Measurements from ENCODE around the gene ACER3.

DNA sequence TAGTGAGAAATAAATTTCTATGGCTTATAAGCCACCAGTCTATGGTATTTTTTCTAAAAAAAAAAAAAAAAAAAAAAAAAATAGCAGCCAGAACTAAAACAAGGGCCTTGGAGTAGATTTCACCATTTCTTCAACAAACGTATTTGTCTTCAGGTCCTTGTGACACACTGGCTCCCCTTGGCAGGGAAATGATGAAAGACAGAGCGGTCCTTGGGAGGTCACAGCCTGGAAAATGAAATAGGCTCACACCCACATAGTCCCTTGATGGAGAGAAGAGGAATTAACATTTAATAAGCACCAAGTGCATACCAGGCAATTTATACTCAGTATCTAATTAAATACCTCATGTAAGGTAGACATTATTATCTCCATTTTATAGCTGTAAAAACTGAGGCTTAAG, 25.7 kb upstream of the ACER3 start:
- TF ChIP-seq, protein P1, sequence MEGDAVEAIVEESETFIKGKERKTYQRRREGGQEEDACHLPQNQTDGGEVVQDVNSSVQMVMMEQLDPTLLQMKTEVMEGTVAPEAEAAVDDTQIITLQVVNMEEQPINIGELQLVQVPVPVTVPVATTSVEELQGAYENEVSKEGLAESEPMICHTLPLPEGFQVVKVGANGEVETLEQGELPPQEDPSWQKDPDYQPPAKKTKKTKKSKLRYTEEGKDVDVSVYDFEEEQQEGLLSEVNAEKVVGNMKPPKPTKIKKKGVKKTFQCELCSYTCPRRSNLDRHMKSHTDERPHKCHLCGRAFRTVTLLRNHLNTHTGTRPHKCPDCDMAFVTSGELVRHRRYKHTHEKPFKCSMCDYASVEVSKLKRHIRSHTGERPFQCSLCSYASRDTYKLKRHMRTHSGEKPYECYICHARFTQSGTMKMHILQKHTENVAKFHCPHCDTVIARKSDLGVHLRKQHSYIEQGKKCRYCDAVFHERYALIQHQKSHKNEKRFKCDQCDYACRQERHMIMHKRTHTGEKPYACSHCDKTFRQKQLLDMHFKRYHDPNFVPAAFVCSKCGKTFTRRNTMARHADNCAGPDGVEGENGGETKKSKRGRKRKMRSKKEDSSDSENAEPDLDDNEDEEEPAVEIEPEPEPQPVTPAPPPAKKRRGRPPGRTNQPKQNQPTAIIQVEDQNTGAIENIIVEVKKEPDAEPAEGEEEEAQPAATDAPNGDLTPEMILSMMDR (IDR thresholded peaks at IDR 0.05; ENCODE audit: poor library complexity, severe bottlenecking) = no peak
- TF ChIP-seq EZH2 (IDR thresholded peaks at IDR 0.05; ENCODE audit: borderline replicate concordance, insufficient read depth, low read length, poor library complexity, severe bottlenecking) = no peak
